ENCODE results near the gene NRG2. TPM values are rescaled to one million over a fixed set of nuclear protein-coding genes. Genes with fewer than 3 reads are reported as not detected.
A peak's percentile ranks its signal among the peaks of the same experiment; 100 is the strongest.

The NRG2 gene
- polyA plus RNA-seq, 1 of the 3 experiments (the other 2 are of a cell fraction): 3.7 TPM

GRCh38 chr5:139984816-139985215 lies 58.3 kb downstream of the NRG2 start:
- H3K36me3 ChIP-seq (replicated peaks in 1 of 2; ENCODE audit: control insufficient read depth in 1 of 2, insufficient read depth in 2 of 2, low read length in 1 of 2): no peaks in the 10 kb centered on the region
- H3K27ac ChIP-seq (ENCODE audit: low read depth in 2 of 2, low read length in 1 of 2): peak overlapping the region in 1 of 2 experiments; percentile 94; a peak in 2 of 4 replicates
- no peaks in the 10 kb centered on the region for H3K27me3 ChIP-seq (ENCODE audit: insufficient read depth)
- H3K9me3 ChIP-seq: no peaks in the 10 kb centered on the region
- H3K9me2 ChIP-seq: no peaks in the 10 kb centered on the region
- WGBS (ENCODE audit: low lambda C conversion rate): 91% methylated on average over 1 of the region's 1 CpG
- no peak for TF ChIP-seq SMC3 (IDR thresholded peaks at IDR 0.05; ENCODE audit: low read depth, low read length)
- no peak for TF ChIP-seq NFIC (IDR thresholded peaks at IDR 0.05; ENCODE audit: borderline replicate concordance)
- TF ChIP-seq JUND (IDR thresholded peaks at IDR 0.05): no peak
- no peaks in the 10 kb centered on the region for H3K79me2 ChIP-seq (ENCODE audit: insufficient read depth)
- H3K4me2 ChIP-seq: no peak overlapping the region
- no peak overlapping the region for H3K4me3 ChIP-seq (ENCODE audit: low read depth in 2 of 2, low read length in 1 of 2)
- POLR2A ChIA-PET: no interaction called here
- peaks cover 22 to 27% of the 10 kb centered on the region in 2 experiments for H3K4me1 ChIP-seq (ENCODE audit: control insufficient read depth in 1 of 2, insufficient read depth in 2 of 2, low read depth in 1 of 2, low read length in 1 of 2)
- H2AFZ ChIP-seq (ENCODE audit: low read depth): no peak overlapping the region
- H4K20me1 ChIP-seq (ENCODE audit: insufficient read depth): no peaks in the 10 kb centered on the region
- no peak for DNase-seq
- H3F3A ChIP-seq (replicated peaks; ENCODE audit: insufficient read depth): peaks cover 28% of the 10 kb centered on the region
- CTCF ChIA-PET: interaction anchor here (1.9 kb wide), 1 partner anchor 16 kb away, joined by 15 read pairs; no protein-coding TSS in a partner anchor
- H3K9ac ChIP-seq: peak overlapping the region; percentile 31; the same call in 1 of the 2 replicates

- peak overlapping the region; percentile 20; the same call in 1 of the 2 replicates for H3K9ac ChIP-seq
- no peak overlapping the region for H3K4me3 ChIP-seq (ENCODE audit: low read depth in 2 of 2, low read length in 1 of 2)
- ChIA-PET POLR2A (no interaction called here), CTCF (interaction anchor here (1.0 to 6.2 kb wide), 4 partner anchors 13 to 196 kb away, joined by 4 to 71 read pairs (median 5); partner anchors contain the start of gene NRG2)
- H2AFZ ChIP-seq (ENCODE audit: low read depth): peak overlapping the region; percentile 50; the same call in 1 of the 2 replicates
- no peaks in the 10 kb centered on the region for H3K9me3 ChIP-seq
- peaks cover 28% of the 10 kb centered on the region for H3F3A ChIP-seq (replicated peaks; ENCODE audit: insufficient read depth)
- H3K4me1 ChIP-seq (ENCODE audit: control insufficient read depth in 1 of 2, insufficient read depth in 2 of 2, low read depth in 1 of 2, low read length in 1 of 2): peaks cover 22 to 27% of the 10 kb centered on the region in 2 experiments
- no peaks in the 10 kb centered on the region for H3K9me2 ChIP-seq
- no peak for DNase-seq
- H4K20me1 ChIP-seq (ENCODE audit: insufficient read depth): no peaks in the 10 kb centered on the region
- no peak for TF ChIP-seq FOXJ3 (CRISPR knock-in tag; IDR thresholded peaks at IDR 0.05)
- no peak for TF ChIP-seq CHD2 (IDR thresholded peaks at IDR 0.05; ENCODE audit: low read length, partially characterized antibody)
- TF ChIP-seq EZH2phosphoT487 (IDR thresholded peaks at IDR 0.05; ENCODE audit: borderline replicate concordance, low read depth): no peak
- no peak for TF ChIP-seq SIN3A (IDR thresholded peaks at IDR 0.05; ENCODE audit: borderline replicate concordance, low read depth, low read length)
- no peak for TF ChIP-seq USF1 (IDR thresholded peaks at IDR 0.05; ENCODE audit: borderline replicate concordance, low read depth)
- no peak for TF ChIP-seq SMC3 (IDR thresholded peaks at IDR 0.05; ENCODE audit: low read depth, low read length)
- no peaks in the 10 kb centered on the region for H3K27me3 ChIP-seq (ENCODE audit: insufficient read depth)
- no peaks in the 10 kb centered on the region for H3K79me2 ChIP-seq (ENCODE audit: insufficient read depth)
- peak overlapping the region; percentile 79 to 94 for H3K27ac ChIP-seq (ENCODE audit: low read depth in 2 of 2, low read length in 1 of 2)
- no peaks in the 10 kb centered on the region for H3K36me3 ChIP-seq (replicated peaks in 1 of 2; ENCODE audit: control insufficient read depth in 1 of 2, insufficient read depth in 2 of 2, low read length in 1 of 2)
- peak overlapping the region; percentile 39; the same call in 1 of the 2 replicates for H3K4me2 ChIP-seq
These were observed 60.2 kb downstream of the NRG2 start for GRCh38 chr5:139982975-139983240.

GRCh38 chr5:139982157-139982974 lies 60.7 kb downstream of the NRG2 start:
- POLR2A ChIA-PET: no interaction called here
- WGBS (ENCODE audit: low lambda C conversion rate): 49% methylated on average over 15 of the region's 15 CpGs
- CTCF ChIA-PET: interaction anchor here (1.0 to 6.2 kb wide), 6 partner anchors 12 to 195 kb away, joined by 3 to 71 read pairs (median 4); partner anchors contain the start of gene NRG2
- TF ChIP-seq FOSL2 (IDR thresholded peaks at IDR 0.05; ENCODE audit: borderline replicate concordance, low read depth) (peak; percentile 29; the same call in 1 of the 2 replicates), YY1 (IDR thresholded peaks at IDR 0.05; ENCODE audit: low read depth) (peak; percentile 61; the same call in 1 of the 2 replicates), MXI1 (IDR thresholded peaks at IDR 0.05; ENCODE audit: low read depth, low read length) (no peak), REST (IDR thresholded peaks at IDR 0.05; ENCODE audit: low read depth, low read length) (0 out of 2 replicates have a peak, but pooled peaks have one; percentile 23), NRF1 (IDR thresholded peaks at IDR 0.05; ENCODE audit: low read depth, low read length) (no peak), JUND (IDR thresholded peaks at IDR 0.05) (peak; percentile 73), POLR2AphosphoS5 (IDR thresholded peaks at IDR 0.05; ENCODE audit: low read depth, low read length) (peak; percentile 81; the same call in 1 of the 2 replicates), SIN3A (IDR thresholded peaks at IDR 0.05; ENCODE audit: borderline replicate concordance, low read depth, low read length) (0 out of 2 replicates have a peak, but pooled peaks have one; percentile 54), SMC3 (IDR thresholded peaks at IDR 0.05; ENCODE audit: low read depth, low read length) (no peak)

More at GRCh38 chr5:139982157-139982974, 60.7 kb downstream of the NRG2 start:
- Histone ChIP-seq H4K20me1 (ENCODE audit: insufficient read depth) (no peaks in the 10 kb centered on the region), H3K9ac (peak overlapping the region; percentile 20; the same call in 1 of the 2 replicates), H2AFZ (ENCODE audit: low read depth) (peak overlapping the region; percentile 50; the same call in 1 of the 2 replicates), H3K79me2 (ENCODE audit: insufficient read depth) (no peaks in the 10 kb centered on the region), H3K27me3 (ENCODE audit: insufficient read depth) (no peaks in the 10 kb centered on the region), H3K4me3 (ENCODE audit: low read depth in 2 of 2, low read length in 1 of 2) (no peak overlapping the region), H3F3A (replicated peaks; ENCODE audit: insufficient read depth) (peaks cover 28% of the 10 kb centered on the region), H3K36me3 (replicated peaks in 1 of 2; ENCODE audit: control insufficient read depth in 1 of 2, insufficient read depth in 2 of 2, low read length in 1 of 2) (no peaks in the 10 kb centered on the region), H3K4me1 (ENCODE audit: control insufficient read depth in 1 of 2, insufficient read depth in 2 of 2, low read depth in 1 of 2, low read length in 1 of 2) (peaks cover 22 to 27% of the 10 kb centered on the region in 2 experiments), H3K9me3 (no peaks in the 10 kb centered on the region), H3K4me2 (peak overlapping the region; percentile 39; the same call in 1 of the 2 replicates), H3K27ac (ENCODE audit: low read depth in 2 of 2, low read length in 1 of 2) (peak overlapping the region; percentile 79 to 94), H3K9me2 (no peaks in the 10 kb centered on the region)
- peak; percentile 32 for DNase-seq
